B cell (primary cell): Measurements from ENCODE around the gene ENPP7. TPM values are rescaled to one million over a fixed set of nuclear protein-coding genes. Genes with fewer than 3 reads are reported as not detected.

Source experiments
- ATAC-seq: fragments of 200-7000 bp; cut with Tn5 transposase; one replicate; pipeline ENCODE4 v1.10.0; 2021; ENCODE audit warnings: low read depth, mild to moderate bottlenecking, moderate number of reproducible peaks, moderate library complexity
- CTCF ChIA-PET: fragments of 350-600 bp; sonication (Branson Sonifier 250); formaldehyde crosslinking; loops from one replicate; lab custom pipeline; 2021; ENCODE audit warnings: antibody characterized with exemption, inconsistent platforms; lab: Charles Lee
- POLR2A ChIA-PET: fragments of 350-600 bp; sonication (Branson Sonifier 250); formaldehyde crosslinking; loops from one replicate; lab custom pipeline; 2021; ENCODE audit warnings: antibody characterized with exemption; lab: Charles Lee
- DNase-seq: peaks from one replicate; pipeline ENCODE4 v3.0.0; 2013
- H2AFZ ChIP-seq: 2 replicates; pipeline ENCODE4 v1.6.1; 2012; ENCODE audit warnings: mild to moderate bottlenecking, low read depth, low read length; ENCODE audit not compliant: insufficient read depth, poor library complexity, severe bottlenecking
- H3K27ac ChIP-seq, 2 donors: 1 replicate in 1 of 2; 2 replicates in 1 of 2; pipeline ENCODE4 v1.5.1; 2012 to 2013; ENCODE audit warnings: low read length in 2 of 2, mild to moderate bottlenecking in 2 of 2, moderate library complexity in 1 of 2
- H3K27me3 ChIP-seq, 4 experiments: fragments of 200-600 bp in 1 of 4; sonication (generic) in 1 of 4; replicated peaks in 1 of 4; 1 replicate in 2 of 4; 2 replicates in 2 of 4; pipeline versions ENCODE4 v1.6.1 to v1.7.0; 2013 to 2016; ENCODE audit warnings: low read length in 3 of 4, mild to moderate bottlenecking in 2 of 4, mixed read lengths in 1 of 4, moderate library complexity in 1 of 4; ENCODE audit not compliant: insufficient read depth in 4 of 4, control insufficient read depth in 3 of 4; ENCODE audit errors: control extremely low read depth in 1 of 4
- H3K36me3 ChIP-seq, 2 experiments: replicated peaks in 1 of 2; 1 replicate in 1 of 2; 2 replicates in 1 of 2; pipeline versions ENCODE4 v1.6.1 to v1.7.1; 2013; ENCODE audit warnings: low read length in 1 of 2; ENCODE audit not compliant: insufficient read depth in 2 of 2, control insufficient read depth in 1 of 2; ENCODE audit errors: control extremely low read depth in 1 of 2, extremely low read depth in 1 of 2
- H3K4me1 ChIP-seq, 2 donors: fragments of 200-600 bp in 1 of 2; sonication (generic) in 1 of 2; 1 replicate in 1 of 2; 2 replicates in 1 of 2; pipeline versions ENCODE4 v1.5.1 to v1.6.1; 2013 to 2017; ENCODE audit warnings: low read length in 2 of 2; ENCODE audit not compliant: control insufficient read depth in 2 of 2, insufficient read depth in 2 of 2
- H3K4me2 ChIP-seq: replicated peaks from 2 replicates; pipeline ENCODE3; 2012; ENCODE audit warnings: mild to moderate bottlenecking, low read depth, low read length; ENCODE audit not compliant: poor library complexity, severe bottlenecking
- H3K4me3 ChIP-seq, 5 experiments: fragments of 200-600 bp in 1 of 5; sonication (generic) in 1 of 5; 1 replicate in 3 of 5; 2 replicates in 2 of 5; pipeline versions ENCODE4 v1.5.1 to v1.7.0; 2011 to 2016; ENCODE audit warnings: low read length in 4 of 5, mild to moderate bottlenecking in 4 of 5, low read depth in 2 of 5, control low read depth in 1 of 5, moderate library complexity in 1 of 5; ENCODE audit not compliant: insufficient read depth in 1 of 5; ENCODE audit errors: control extremely low read depth in 1 of 5, extremely low read depth in 1 of 5
- H3K79me2 ChIP-seq: fragments of 200-600 bp; sonication (generic); one replicate; pipeline ENCODE4 v1.6.0; 2016; ENCODE audit warnings: low read length; ENCODE audit not compliant: control insufficient read depth, insufficient read depth
- H3K9ac ChIP-seq: fragments of 200-600 bp; sonication (generic); 2 replicates; pipeline ENCODE4 v1.6.1; 2017; ENCODE audit warnings: mild to moderate bottlenecking, low read length, moderate library complexity
- H3K9me3 ChIP-seq, 3 donors: one replicate each; pipeline versions ENCODE4 v1.6.1 to v1.7.1; 2013; ENCODE audit warnings: low read length in 2 of 3; ENCODE audit not compliant: control insufficient read depth in 2 of 3, insufficient read depth in 1 of 3; ENCODE audit errors: control extremely low read depth in 1 of 3
- H4K20me1 ChIP-seq: 2 replicates; pipeline ENCODE4 v1.6.0; 2012; ENCODE audit warnings: mild to moderate bottlenecking, low read length; ENCODE audit not compliant: insufficient read depth, control insufficient read depth, poor library complexity, severe bottlenecking
- H3K27ac Mint-ChIP-seq: one replicate; pipeline ENCODE4 v1.8.0; 2021; ENCODE audit warnings: mixed read lengths
- H3K27me3 Mint-ChIP-seq: one replicate; pipeline ENCODE4 v1.8.0; 2021; ENCODE audit warnings: mixed read lengths
- H3K4me1 Mint-ChIP-seq: one replicate; pipeline ENCODE4 v1.8.0; 2021; ENCODE audit warnings: mixed read lengths
- H3K4me3 Mint-ChIP-seq: one replicate; pipeline ENCODE4 v1.8.0; 2021; ENCODE audit warnings: mixed read lengths
- H3K9me3 Mint-ChIP-seq: one replicate; pipeline ENCODE4 v1.8.0; 2022; ENCODE audit warnings: mixed read lengths; ENCODE audit not compliant: insufficient read depth
- EZH2 ChIP-seq: IDR thresholded peaks from 2 replicates; pipeline ENCODE4 v1.6.1; 2012; ENCODE audit warnings: borderline replicate concordance, low read depth, mild to moderate bottlenecking, moderate library complexity, low read length; ENCODE audit not compliant: insufficient read depth, poor library complexity, severe bottlenecking
- WGBS: methylation state at CpG from one replicate; pipeline ENCODE4 v1.1.5; 2013; ENCODE audit warnings: missing lambda C conversion rate; ENCODE audit not compliant: insufficient coverage; 5-methylcytosine and 5-hydroxymethylcytosine counted together
- intact Hi-C: fragments of 100-400 bp; cut with micrococcal nuclease; formaldehyde crosslinking; loops from one replicate; pipeline ENCODE4 v1.10.0; 2022
- polyA plus RNA-seq: library from polyadenylated mRNA; depleted of rRNA; stranded (reverse); fragments of >200 nt; gene quantifications from 2 replicates; pipeline ENCODE4 v1.2.3, GENCODE V29; 2012
- total RNA-seq, 2 donors: library from RNA; stranded (reverse); fragments of 120-200 nt in 1 of 2; gene quantifications; 1 replicate in 1 of 2; 2 replicates in 1 of 2; pipeline versions ENCODE4 v1.2.3 to v1.2.4, GENCODE V29; 2013 to 2022
- TF ChIP-seq, protein P1 (sequence below): fragments of 200-600 bp; IDR thresholded peaks from one replicate; pipeline ENCODE4 v1.8.0; 2022; ENCODE audit warnings: antibody characterized with exemption, mild to moderate bottlenecking

Gene ENPP7
- total and polyA plus RNA-seq, 2 donors (not counting 1 experiment from before 2014, with no cell fraction given) = 0.40 to 6.7 TPM

DNA sequence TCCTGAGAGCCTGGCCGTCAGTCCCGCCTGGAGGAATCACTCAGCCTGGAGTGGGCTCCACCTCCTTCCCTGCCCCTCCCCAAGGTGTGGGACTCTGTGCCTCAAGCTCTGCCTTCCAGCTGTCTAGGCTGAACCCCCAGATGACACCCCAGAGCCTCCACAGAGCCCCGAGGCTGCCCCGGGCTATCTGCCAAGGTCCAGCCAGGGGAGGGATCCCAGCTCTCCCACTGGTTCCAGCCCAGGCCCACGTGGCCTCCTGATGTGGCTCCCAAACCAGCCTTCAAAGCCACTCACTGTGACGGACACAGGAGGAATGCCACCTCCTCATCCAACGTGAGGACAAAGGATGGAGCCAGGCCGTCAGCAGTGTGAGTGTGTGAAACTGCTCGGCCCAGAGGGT, 45.6 kb upstream of the ENPP7 start:
- no peaks in the 10 kb centered on the region for H3K4me1 Mint-ChIP-seq
- intact Hi-C loops = no loop called here
- Histone ChIP-seq H3K27me3 (peaks cover 0 to 20% (median 0%) of the 10 kb centered on the region in 4 experiments), H3K9ac (no peak overlapping the region), H3K36me3 (no peaks in the 10 kb centered on the region), H3K27ac (no peak overlapping the region), H3K9me3 (no peaks in the 10 kb centered on the region), H3K79me2 (no peaks in the 10 kb centered on the region), H4K20me1 (no peaks in the 10 kb centered on the region), H3K4me1 (no peaks in the 10 kb centered on the region), H3K4me2 (no peak overlapping the region), H2AFZ (no peak overlapping the region), H3K4me3 (no peak overlapping the region)
- POLR2A ChIA-PET = no interaction called here
- H3K9me3 Mint-ChIP-seq = no peaks in the 10 kb centered on the region
- DNase-seq (no peak), ATAC-seq (no peak)
- WGBS = 81% methylated on average over 8 of the region's 9 CpGs
- H3K4me3 Mint-ChIP-seq = no peak overlapping the region
- H3K27me3 Mint-ChIP-seq = peaks cover 51% of the 10 kb centered on the region
- TF ChIP-seq, protein P1, sequence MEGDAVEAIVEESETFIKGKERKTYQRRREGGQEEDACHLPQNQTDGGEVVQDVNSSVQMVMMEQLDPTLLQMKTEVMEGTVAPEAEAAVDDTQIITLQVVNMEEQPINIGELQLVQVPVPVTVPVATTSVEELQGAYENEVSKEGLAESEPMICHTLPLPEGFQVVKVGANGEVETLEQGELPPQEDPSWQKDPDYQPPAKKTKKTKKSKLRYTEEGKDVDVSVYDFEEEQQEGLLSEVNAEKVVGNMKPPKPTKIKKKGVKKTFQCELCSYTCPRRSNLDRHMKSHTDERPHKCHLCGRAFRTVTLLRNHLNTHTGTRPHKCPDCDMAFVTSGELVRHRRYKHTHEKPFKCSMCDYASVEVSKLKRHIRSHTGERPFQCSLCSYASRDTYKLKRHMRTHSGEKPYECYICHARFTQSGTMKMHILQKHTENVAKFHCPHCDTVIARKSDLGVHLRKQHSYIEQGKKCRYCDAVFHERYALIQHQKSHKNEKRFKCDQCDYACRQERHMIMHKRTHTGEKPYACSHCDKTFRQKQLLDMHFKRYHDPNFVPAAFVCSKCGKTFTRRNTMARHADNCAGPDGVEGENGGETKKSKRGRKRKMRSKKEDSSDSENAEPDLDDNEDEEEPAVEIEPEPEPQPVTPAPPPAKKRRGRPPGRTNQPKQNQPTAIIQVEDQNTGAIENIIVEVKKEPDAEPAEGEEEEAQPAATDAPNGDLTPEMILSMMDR = no peak
- no peak for TF ChIP-seq EZH2
- no peak overlapping the region for H3K27ac Mint-ChIP-seq
- CTCF ChIA-PET = interaction anchor here (0.8 kb wide), 1 partner anchor 9 kb away, joined by 3 read pairs; no protein-coding TSS in a partner anchor

- no peak for TF ChIP-seq EZH2
- TF ChIP-seq, protein P1 = no peak
- Histone ChIP-seq H2AFZ (no peak overlapping the region), H4K20me1 (no peaks in the 10 kb centered on the region), H3K9ac (no peak overlapping the region), H3K27me3 (peaks cover 0 to 12% (median 0%) of the 10 kb centered on the region in 4 experiments), H3K9me3 (peaks cover 0 to 4% (median 0%) of the 10 kb centered on the region in 3 donors), H3K4me1 (no peaks in the 10 kb centered on the region), H3K4me2 (no peak overlapping the region), H3K79me2 (no peaks in the 10 kb centered on the region), H3K27ac (no peak overlapping the region), H3K4me3 (no peak overlapping the region), H3K36me3 (no peaks in the 10 kb centered on the region)
- 82% methylated on average over 17 of the region's 17 CpGs for WGBS
- ChIA-PET CTCF (no interaction called here), POLR2A (no interaction called here)
- Mint-ChIP-seq H3K9me3 (no peaks in the 10 kb centered on the region), H3K27me3 (peaks cover 47% of the 10 kb centered on the region), H3K4me3 (no peak overlapping the region), H3K4me1 (no peaks in the 10 kb centered on the region), H3K27ac (no peak overlapping the region)
- intact Hi-C loops = no loop called here
- ATAC-seq (no peak), DNase-seq (no peak)
Measured at GRCh38 chr17:79686476-79686875, 44.3 kb upstream of the ENPP7 start.
